Stimulated activated CD4-positive, alpha-beta T cell treated with anti-CD3 and anti-CD28 coated beads, Interleukin-12 subunit alpha, Interleukin-12 subunit beta, amount 100 ng/mL, for 4 hours (primary cell): ENCODE results near the gene P3H4.

Source experiments
- DNase-seq: peaks from one replicate; pipeline ENCODE4 v3.0.0-alpha.2; 2020

Gene P3H4

DNA sequence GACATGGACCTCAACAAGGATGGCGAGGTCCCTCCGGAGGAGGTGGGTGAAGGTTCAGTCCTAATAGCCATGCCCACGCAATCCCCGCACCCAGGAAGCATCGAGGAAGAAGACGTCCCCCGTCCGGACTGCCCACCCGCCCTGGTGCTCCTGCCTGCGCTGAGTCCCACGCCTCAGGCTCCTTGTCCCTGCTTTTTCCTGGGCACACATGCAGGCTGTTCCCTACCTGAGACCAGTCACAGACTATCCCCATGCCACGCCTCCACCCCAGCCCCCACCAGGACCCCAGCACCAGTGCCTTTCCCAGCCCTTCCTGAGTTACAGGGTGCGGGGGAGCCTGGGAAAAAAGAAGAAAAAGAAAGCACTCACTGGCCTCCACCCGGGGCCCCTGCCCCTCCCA, 10.0 kb upstream of the P3H4 start:
- no peak for DNase-seq

DNA sequence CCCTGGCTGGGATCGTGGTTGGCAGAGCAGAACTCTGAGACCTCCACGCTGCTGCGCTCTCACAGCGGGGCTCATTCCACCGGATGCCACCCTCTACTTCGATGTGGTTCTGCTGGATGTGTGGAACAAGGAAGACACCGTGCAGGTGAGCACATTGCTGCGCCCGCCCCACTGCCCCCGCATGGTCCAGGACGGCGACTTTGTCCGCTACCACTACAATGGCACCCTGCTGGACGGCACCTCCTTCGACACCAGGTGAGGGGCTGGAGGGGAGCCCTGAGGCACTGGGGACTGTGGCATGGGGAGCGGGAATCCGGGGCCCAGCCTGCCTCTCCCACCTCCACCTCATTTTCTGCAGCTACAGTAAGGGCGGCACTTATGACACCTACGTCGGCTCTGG, 6.3 kb upstream of the P3H4 start:
- DNase-seq = no peak

DNA sequence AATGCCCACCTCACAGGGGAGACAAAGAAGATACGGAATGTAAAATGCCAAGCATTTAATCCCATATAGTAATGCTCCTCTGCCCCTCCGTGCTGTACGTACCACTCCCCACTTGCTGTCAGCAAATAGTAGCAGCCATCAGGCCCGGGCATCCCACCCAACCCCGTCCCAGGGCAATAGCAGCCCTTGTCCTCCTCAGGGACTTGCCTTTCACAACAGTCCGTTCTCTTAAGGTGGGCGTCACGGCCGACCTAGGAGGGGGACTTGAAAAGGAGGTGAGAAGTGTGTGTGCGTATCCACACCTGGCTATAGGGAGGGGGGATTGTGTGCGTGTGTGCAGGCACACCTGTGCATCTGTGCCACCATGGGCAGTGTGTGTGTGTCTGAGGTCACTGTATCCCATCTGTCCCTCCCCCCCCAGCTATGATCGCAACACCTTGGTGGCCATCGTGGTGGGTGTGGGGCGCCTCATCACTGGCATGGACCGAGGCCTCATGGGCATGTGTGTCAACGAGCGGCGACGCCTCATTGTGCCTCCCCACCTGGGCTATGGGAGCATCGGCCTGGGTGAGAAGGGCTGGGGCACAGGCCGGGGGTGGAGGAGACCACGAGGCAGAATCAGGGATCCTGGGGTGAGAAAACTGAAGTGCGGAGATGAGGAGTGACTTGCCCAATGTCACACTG, 5.0 kb upstream of the P3H4 start:
- DNase-seq = no peak

DNA sequence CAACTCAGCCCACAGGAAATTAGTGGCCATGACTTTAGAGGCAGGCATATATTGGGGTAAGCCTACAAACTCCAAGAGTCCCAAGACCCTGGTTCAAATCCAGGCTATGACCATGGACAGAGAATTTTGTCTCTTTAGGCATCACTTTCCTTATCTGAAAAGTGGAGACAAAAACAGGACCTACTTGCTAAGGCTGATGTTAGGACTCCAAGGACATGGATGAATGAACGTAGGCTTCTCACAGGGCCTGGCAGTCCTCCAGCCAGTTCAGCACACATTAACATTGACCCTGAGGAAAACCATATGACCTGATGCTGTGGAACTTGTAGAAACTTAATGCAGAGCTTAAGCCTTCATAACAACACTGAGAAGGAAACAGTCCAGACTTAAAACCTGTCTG, 2.4 kb upstream of the P3H4 start:
- no peak for DNase-seq

DNA sequence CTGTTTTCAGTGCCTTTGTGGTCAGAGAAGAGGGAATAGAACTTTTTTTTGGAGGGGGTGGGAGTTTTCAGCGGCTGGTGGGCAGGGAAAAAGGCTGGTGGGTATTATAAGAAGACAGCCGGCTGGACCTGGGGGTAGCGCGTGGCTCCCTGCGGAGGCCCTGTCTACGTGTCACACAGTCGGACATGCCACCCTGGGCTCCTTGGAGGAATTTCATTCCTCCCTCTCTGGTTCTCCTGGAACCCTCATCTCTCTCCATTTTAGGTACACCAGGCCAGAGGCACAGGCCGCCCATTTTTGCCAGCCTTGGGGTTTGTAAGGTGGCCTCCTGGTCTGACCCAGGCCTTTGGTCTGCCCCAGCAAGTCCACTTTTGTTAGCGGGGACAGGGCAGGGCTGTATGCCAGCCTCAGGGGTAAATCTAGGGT, 2.0 kb upstream of the P3H4 start:
- DNase-seq = no peak

DNA sequence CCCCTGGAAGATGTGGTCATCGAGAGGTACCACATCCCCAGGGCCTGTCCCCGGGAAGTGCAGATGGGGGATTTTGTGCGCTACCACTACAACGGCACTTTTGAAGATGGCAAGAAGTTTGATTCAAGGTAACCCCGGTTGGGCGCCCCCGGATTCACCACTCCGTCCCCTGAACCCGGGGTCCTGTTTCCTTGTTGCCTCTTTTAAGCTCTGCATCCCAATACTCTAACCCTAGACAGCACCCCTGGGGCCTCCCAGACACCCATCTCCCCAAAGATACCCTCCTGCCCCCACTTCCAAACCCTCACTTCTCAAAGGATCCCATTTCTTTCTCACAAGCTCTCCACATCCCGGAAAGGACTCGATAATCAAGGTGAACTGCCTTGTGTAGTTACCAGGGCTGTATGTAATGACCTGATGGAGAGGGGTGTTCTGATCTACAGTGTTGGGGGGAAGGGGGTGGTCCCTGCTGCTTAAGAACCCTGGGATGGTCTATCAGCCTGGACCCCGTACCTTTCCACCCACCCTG, 1.5 kb upstream of the P3H4 start:
- no peak for DNase-seq

DNA sequence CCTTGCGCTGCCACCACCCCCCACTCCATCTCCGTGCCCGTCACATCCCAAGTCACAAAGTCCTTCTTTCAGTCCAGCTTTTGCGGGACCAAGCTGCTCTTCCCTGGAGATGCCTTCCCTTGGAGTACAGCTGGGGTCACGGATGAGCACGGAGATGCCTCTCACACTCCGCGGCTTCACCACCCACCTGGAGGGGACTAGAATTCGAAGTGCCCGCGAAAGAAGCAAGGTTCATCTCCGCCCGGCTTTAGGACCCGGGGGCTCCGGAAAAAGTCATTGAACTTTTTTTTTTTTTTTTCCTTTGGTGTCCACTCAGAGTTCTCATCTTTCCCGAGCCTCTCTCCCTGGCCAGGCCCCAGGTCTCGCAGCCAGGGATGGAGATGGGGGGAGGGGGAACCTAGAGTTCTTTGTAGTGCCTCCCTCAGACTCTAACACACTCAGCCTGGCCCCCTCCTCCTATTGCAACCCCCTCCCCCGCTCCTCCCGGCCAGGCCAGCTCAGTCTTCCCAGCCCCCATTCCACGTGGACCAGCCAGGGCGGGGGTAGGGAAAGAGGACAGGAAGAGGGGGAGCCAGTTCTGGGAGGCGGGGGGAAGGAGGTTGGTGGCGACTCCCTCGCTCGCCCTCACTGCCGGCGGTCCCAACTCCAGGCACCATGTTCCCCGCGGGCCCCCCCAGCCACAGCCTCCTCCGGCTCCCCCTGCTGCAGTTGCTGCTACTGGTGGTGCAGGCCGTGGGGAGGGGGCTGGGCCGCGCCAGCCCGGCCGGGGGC, 817 bp upstream of the P3H4 start, which contains the start of gene FKBP10:
Gene FKBP10, plus strand, starts transcription at position 624 of the 771 bp plus-strand sequence. Its CDS starts 31 bp downstream, at position 655.
- no peak for DNase-seq

DNA sequence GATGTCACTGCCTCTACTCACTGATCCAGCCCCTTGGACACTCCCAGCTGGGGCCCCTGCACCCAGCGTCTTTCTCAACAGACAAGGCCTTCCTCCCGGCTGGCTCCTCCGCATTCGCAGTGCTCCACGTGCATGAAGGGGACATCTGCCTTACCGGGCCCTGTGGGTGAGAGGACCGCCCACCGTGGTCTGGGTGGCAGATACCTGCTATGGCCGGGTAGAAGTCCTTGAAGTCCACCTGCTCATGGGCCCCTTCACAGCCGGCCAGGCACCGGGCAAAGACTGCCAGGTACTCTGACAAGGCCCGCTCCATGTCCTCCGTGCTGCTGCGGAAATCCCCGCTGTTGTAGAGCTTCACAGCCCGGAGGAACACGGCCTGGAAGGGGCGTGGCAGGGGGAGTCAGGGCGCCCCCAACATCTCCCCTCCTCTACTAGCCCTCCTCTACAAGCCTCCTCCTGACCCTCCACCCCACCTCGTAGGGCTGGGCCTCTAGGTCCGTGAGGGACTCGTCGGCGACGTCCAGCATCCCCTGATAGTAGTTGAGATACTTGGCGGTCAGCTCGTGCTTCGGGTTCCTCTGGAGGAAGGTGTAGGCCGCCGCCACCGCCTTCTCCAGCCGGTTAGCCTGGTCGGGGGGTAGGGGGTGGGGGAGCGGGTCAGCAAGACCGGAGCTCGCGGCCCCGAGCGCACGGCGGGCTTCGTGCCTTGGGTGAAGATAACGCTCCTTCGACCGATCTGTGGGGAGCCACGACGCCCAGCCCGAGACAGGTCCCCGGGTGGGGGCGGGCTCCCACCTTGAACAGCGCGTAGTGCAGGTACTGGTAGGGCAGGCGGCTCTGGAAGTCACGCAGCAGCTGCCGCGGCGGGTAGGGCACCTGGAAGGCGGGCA, 845 bp downstream of the P3H4 start:
- DNase-seq = no peak

DNA sequence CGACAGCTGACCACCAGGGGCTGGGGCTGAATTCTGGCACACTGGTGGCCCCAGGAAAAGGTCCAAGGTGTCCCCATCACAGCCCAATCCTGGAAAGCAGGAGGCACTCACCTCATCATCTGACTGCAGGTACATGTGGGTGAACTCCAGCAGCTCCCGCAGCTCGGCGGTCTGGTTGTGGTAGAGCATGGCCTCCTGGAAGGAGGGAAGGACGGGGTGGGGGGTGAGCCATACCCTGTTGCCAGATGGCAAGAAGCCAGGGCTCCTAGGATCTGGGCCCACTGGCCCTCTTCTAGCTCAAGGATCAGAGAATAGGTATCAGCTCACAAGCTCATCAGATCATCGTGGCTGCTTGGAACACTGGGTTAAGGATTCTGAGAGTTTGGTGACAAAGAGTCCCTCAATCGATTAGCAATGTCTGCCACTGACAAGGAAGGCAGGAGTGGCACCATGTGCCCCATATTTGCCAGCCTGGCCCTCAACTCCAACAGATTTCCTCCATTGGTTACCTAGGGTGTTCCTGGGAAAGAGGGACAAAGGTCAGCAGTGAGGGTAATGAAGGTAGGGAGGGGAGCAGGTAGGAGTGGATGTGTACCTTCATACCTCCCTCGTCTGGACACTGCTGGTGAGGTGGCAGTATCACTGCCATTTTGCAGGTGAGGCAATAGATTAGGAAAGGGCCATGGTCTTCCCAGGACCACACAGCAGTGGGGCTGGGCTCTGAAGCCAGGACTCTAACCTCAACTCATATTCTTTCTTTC, 4.9 kb downstream of the P3H4 start:
- no peak for DNase-seq

DNA sequence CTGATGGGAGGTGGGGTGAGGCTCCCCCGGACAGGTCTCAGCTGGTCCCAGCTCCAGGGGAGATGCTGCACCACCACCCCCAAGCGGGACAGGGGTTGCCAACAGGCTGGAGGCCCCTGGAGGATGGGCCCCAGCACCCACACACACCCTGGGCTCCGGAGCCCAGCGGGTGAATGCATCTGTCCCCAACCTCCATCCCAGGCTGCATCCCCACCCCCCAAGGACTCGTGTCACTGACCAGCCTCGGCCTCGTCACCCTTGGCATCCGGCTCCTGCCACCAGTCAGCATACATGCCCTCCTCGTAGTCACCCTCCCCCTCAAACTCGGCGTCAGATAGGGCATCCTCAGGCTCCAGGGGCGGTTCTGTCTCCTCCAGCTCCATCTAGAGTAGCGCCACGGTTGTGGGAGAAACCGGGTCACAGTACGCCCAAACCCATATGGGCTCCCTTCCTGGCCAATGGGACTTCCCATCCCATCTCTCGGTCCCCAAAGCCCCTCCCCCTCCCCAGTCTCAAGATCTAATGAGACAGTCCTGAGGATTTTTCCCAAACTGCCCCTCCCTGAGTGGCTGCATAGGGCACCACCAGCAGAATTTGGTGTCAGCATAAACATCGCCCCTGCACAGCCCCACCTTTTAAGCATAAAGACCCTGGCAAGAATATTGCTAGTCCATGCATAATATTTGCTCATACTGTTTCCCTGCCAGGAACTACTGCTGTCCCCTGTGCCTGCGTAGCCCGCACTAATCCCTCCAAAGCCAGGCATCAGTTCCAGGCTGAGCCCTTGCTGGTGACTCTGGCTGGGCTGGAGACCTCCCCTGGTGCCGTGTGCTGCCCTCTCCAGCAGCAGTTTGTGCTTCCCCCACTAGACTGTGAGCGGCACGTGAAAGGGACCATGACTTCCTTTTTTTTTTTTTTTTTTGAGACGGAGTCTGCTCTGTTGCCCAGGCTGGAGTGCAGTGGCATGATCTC, 8.4 kb downstream of the P3H4 start:
- DNase-seq = no peak

DNA sequence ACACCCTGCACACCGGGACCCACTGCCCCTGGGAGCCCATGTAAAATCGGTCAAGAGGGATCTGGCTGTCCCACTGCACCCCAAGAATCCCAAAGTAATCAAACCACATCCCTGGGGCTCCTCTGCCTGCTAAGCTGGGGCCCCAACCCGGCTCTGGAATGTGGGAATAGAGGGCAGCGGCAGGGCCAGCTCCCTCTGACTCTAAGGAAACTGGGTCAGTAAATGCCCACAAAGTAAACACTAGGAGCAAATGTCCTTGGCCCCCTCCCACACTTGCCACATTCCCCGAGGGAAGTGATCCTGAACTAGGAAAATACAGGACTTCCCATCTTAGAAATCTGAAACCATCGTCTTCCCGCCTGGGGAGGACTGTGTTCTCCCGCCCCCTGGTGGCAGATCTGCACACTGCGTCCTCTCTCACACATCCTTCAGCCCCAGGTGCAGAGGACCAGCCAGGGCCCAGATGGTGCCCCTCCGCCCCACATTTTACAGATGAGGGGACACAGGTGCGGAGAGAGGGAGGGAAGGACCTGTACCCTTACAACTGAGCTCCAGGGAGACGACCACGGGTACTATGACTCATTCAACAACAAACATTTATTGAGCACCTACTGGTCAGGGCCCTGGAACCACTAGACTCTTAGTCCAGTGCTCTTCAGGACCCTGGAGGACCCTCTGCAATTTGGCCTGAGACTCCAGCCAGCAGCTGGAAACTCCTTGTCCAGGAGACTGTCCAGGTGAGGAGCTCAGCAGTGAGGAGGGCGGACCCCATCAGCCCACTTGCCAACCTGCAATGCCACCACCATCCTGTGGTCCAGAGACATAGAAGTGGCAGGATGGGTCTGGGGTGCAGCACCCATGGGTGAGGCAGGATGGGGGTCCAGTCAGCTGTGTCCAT, 10.1 kb downstream of the P3H4 start:
- DNase-seq = peak; percentile 76

DNA sequence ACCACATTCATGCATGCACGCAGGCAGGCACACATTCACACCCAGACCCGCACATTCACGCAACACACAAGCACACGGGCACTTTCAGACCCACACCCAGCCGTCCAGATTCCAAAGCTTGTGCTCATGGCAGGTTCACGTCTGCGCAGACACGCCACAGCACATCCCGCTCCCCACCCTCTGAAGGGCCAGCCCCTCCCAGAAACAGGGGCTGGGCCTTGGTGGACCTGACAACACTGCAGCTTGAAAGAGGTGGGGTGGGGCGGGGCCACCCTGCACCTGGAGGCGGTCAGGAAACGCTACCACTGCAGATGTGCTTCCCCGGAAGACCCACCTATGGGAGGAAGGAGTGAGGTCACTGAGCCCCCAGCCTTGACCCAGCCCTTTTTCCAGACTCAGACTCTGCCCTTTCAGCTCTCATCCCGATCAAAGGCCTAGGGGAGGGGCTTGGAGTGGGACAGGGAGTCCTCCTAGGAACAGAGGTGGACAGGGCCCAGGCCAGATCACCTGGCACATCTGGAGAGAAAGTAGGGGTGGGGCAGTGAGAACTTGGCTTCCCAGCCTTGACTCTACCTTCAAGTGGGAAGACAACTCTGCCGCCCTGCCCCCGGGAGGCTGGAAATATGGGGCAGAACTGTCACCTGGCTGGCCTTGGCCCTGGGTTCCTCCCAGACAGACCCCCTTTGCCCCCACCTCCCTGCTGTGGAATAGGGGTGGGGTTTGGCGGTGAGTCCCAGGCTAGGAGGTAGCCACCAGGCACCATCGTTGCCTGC, 11.0 kb downstream of the P3H4 start:
- no peak for DNase-seq

DNA sequence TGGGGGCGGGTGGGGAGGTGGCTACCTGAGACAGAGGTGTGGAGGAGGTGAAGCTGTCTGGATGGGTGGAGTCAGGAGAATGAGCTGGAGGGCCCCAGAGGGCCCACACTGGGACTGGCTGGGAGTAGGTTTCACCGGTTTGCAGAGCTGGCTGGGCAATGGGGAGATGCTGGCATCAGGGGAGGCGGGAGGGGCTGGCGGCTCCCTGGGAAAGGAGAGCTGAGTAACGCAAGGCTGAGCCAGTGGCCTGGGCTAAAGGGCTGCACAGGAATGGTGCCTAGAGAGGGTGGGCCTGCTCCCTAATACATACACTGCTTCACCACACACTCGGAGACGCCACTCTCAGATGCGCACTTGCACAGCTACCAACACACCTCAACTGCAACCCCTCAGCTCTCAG, 12.4 kb downstream of the P3H4 start:
- no peak for DNase-seq

DNA sequence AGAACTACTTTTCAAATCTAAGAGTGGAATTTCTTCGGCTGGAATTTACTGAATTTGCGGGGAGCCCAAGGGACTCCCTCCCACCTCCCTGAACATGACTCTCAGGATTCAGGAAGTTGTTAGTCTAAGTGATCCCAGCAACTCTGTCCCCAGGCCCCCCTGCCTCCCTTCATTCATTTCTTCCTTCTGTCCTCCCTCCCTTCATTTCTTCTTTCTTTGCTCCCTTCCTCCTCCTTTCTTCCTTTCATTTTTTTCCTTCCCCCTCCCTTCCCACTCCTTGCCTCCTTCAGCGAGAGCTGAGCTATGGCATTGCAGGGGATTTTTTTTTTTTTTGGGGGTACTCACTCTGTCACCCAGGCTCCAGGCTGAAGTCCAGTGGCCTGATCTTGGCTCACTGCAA, 14.4 kb downstream of the P3H4 start:
- DNase-seq = no peak

DNA sequence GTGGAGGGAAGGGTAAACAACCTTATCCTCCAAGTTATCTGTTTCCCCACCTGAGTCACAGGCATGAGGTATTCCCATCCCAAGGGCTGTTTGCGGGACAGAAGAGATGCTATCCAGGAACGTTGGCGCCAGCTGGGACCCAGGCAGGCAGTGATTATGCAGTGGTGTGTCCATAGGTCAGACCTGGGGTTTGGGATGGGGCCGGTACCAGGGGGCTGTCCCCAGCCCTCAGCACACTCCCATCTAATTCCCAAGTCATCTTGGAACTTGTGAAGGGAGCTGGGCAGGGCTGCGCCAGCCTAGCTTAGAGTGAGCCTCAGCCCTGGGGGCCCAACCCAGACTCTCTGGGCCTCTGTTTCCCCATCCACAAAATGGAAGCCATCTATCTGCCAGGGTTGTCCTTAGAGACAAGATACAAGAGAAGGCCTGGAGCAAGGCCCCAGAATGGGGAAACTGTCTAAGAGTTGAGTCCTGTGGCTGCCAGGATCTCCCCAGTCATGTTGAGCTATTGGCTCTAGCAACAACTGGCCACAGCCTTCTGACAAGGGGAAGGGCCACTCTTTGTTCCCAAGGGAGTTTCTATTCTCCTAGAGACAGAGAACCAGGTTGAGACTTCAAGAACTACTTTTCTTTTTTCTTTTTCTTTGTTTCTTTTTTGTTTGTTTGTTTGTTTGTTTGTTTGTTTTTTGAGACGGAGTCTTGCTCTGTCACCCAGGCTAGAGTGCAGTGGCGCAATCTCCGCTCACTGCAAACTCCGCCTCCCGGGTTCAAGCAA, 15.4 kb downstream of the P3H4 start:
- DNase-seq = no peak

DNA sequence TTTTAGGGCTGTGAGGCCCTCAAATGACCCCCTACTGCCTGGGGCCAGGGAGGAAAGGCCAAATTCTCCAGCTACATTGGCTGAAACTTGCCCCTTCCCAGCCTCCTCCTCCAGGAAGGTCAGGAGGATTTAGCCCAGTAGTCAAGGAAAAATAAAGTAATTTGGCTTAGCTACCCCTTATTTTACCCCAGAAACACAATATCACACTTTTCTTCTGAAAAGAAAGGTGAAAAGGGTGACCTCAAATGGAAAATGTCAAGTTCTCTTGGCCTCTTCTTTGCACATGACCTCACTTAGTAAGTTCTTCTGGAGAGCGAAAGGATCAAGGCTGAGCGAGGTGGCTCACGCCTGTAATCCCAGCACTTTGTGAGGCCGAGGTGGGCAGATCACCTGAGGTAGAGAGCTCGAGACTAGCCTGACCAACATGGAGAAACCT, 17.2 kb downstream of the P3H4 start:
- DNase-seq = no peak

DNA sequence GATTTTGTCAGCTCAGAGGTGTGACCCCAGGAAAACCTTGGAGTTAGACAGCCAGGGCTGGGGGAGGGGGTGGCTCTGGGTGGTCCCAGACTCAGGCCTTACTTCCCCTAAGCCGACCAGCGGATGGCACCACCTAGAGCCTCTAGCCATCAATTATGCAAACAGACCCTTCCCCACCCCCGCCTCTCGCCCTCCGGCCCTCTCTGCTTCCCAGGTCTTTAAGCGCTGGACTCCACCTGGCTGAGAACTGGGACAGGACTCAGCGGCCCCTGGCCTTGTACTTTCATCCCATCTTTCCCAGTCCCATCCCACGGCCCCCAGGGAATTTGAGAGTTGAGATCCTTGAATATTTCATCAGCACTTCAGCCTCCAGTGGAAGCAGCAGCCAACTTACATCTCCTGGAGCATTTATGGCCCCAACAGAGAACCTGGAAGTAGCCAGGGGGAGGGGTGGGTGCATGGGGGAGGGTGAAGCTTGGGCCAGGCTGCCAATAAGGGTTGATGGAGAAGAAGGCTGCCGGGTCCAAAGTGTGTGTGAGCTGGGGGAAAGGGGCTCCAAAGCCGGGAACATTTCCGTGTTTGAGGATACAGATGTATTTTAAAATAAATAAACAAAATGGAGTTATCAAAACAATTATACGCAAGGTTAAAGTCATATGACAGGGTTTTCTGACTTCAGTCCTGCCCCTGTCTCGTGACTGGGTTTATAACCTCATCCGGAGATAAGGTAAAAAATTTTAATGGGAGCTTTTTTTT, 17.8 kb downstream of the P3H4 start:
- DNase-seq = no peak
